Coronary artery (tissue), 2 donors: ENCODE measurements around the gene SACS.

Experiments used
- DNase-seq: peaks from one replicate; pipeline ENCODE4 v3.0.0-alpha.2; 2017; ENCODE audit warnings: low spot score
- H3K27ac ChIP-seq, 2 donors: fragments of 200-600 bp; sonication (generic); one replicate each; pipeline ENCODE4 v1.5.1; 2016 to 2019
- H3K4me3 ChIP-seq: fragments of 200-600 bp; sonication (generic); 2 replicates; pipeline ENCODE4 v1.5.1; 2016; ENCODE audit warnings: mild to moderate bottlenecking, moderate library complexity
- CTCF ChIP-seq: fragments of 200-600 bp; sonication (generic); IDR thresholded peaks from one replicate; pipeline ENCODE4 v1.5.1; 2019; ENCODE audit warnings: antibody characterized with exemption

SACS gene

GRCh38 chr13:23350009-23350408, 83.5 kb downstream of the SACS start:
- DNase-seq, result no peak
- no peak overlapping the region for H3K4me3 ChIP-seq
- no peak for TF ChIP-seq CTCF
- peak overlapping the region in 1 of 2 donors; percentile 29 for H3K27ac ChIP-seq

- DNase-seq, result no peak
- TF ChIP-seq CTCF, result no peak
- peak overlapping the region; percentile 13 to 31 for H3K27ac ChIP-seq
Measured at GRCh38 chr13:23349161-23349897, 84.2 kb downstream of the SACS start.

GRCh38 chr13:23348262-23349127, 85.0 kb downstream of the SACS start:
- TF ChIP-seq CTCF, result no peak
- H3K4me3 ChIP-seq, result no peak overlapping the region
- DNase-seq, result no peak
- peak overlapping the region; percentile 13 to 31 for H3K27ac ChIP-seq

More at GRCh38 chr13:23349161-23349897, 84.2 kb downstream of the SACS start:
- no peak overlapping the region for H3K4me3 ChIP-seq

- no peak for TF ChIP-seq CTCF
- no peak overlapping the region for H3K27ac ChIP-seq
- DNase-seq, result no peak
- H3K4me3 ChIP-seq, result no peak overlapping the region
Measured at GRCh38 chr13:23347601-23348000, 85.9 kb downstream of the SACS start.

GRCh38 chr13:23344931-23345595, 88.4 kb downstream of the SACS start:
- Histone ChIP-seq H3K4me3 (no peak overlapping the region), H3K27ac (no peak overlapping the region)
- no peak for DNase-seq
- TF ChIP-seq CTCF, result no peak

GRCh38 chr13:23339225-23339624, 94.3 kb downstream of the SACS start:
- Histone ChIP-seq H3K4me3 (no peak overlapping the region), H3K27ac (no peak overlapping the region)
- no peak for DNase-seq
- no peak for TF ChIP-seq CTCF
